Measurements from ENCODE around the gene DIS3L2.

DNA sequence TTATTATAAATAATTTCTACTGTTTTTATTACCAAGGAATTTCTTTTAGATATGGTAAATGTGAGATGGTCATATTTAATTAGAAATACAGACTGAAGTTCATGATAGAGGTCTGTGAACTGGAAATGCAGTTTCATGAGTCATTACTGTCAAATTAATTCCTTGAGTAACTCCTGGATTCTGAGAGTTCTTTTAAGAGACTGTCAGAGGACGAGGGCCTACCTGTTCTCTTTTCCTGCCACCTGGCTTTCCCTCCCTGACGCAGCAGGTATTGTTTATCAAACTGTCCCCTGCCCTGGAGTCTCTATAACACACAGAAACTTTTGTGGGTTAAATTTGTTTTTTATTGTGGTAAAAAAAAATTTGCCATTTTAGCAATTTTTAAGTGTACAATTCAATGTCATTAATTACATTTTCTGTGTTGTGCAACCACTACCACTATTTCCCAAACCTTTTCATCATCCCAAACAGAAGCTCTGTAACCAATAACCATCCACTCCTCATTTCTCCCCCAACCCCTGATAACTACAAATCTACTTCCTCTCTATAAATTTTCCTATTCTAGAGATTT is 142.6 kb downstream of the DIS3L2 start:
- TF ChIP-seq, protein P1, sequence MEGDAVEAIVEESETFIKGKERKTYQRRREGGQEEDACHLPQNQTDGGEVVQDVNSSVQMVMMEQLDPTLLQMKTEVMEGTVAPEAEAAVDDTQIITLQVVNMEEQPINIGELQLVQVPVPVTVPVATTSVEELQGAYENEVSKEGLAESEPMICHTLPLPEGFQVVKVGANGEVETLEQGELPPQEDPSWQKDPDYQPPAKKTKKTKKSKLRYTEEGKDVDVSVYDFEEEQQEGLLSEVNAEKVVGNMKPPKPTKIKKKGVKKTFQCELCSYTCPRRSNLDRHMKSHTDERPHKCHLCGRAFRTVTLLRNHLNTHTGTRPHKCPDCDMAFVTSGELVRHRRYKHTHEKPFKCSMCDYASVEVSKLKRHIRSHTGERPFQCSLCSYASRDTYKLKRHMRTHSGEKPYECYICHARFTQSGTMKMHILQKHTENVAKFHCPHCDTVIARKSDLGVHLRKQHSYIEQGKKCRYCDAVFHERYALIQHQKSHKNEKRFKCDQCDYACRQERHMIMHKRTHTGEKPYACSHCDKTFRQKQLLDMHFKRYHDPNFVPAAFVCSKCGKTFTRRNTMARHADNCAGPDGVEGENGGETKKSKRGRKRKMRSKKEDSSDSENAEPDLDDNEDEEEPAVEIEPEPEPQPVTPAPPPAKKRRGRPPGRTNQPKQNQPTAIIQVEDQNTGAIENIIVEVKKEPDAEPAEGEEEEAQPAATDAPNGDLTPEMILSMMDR (IDR thresholded peaks at IDR 0.05 in 4 of 5, conservative IDR thresholded peaks at IDR 0.05 in 1 of 5) = no peak
- no peak for TF ChIP-seq POLR2A (IDR thresholded peaks at IDR 0.05)

All from gastrocnemius medialis (tissue), 4 donors.